Stimulated activated CD8-positive, alpha-beta memory T cell treated with anti-CD3 and anti-CD28 coated beads, Interleukin-15, amount 100 ng/mL, for 1 hour (primary cell): ENCODE measurements around the gene SYPL2.

ENCODE experiments used
- DNase-seq: peaks from one replicate; pipeline ENCODE4 v3.0.0-alpha.2; 2020; ENCODE audit warnings: low read depth

The SYPL2 gene

DNA sequence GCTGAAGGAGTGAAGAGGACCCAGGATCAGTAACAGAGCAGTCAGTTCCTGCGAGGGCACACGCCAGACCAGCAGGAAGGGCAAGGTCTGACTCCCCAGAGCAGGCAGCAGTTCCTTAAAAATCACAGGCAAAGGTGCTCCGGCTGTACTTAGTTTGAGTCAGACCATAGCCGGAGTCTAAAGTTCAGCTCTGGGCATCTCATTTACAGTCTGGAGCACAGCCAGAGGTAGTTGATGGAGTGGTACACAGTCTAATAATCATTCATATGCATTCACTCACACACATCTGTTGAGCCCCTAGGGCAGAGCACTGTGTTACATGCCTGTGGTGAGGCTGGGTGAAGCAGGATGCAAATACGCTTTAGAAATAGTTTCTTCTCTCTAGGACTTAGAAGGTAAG, 50.5 kb downstream of the SYPL2 start:
- DNase-seq: no peak

DNA sequence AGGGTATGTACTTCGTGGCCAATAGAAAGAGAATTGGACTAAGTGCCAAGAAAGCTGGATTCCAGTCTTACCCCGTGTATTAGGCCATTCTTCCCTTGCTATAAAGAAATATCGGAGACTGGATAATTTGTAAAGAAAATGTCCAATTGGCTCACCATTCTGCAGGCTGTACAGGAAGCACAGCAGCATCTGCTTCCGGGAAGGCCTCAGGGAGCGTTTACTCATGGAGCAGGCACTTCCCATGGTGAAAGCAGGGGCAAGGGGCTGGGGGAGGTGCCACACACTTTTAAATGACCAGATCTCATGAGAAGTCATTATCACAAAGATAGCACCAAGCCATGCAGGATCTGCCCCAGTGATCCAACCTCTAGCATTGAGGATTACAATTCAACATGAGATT, 51.0 kb downstream of the SYPL2 start:
- no peak for DNase-seq

DNA sequence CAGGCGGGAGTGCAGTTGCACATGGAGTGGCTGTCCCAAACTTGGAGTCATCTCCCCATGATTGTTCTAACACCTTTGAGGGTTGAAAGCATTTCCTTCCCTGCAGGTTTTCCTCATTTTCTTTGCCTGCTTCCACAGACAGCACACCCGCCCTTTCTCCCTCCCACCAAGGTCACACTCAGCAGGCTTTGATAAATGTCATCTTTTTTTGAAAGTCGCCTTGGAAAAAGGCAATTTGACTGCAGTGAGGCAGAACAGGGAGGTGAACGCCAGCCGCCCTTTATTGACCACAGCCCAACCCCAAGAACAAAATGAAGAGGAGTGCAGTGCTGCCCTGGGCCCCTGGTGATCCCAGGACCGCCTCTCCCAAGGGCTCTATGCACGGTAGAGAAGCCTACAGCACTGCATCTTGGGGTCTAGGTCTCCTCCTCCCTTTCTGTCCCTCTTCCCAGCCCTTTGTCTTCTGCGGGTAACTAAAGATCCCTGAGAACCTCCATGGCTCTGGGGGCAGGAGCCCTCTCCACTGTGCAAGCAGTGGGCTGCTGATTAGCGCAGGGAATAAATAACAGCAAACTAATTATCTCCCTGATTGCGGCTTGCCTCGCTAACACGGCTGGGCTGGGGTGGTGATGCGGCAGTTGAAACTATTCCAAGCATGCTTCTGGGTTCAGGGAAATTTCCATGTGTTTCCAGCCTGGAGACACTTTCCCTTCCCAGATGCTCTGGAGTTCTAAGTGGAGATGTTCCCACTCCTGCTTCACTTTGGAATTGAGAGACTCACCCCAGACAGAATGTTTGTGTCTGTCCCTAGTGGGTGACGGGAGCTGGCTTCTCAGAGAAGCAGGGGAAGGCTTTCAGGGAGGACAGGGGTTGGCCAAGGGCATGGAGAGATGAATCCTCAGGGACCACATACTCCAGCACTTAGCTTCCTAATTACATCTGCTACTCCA, 54.9 kb downstream of the SYPL2 start:
- no peak for DNase-seq

DNA sequence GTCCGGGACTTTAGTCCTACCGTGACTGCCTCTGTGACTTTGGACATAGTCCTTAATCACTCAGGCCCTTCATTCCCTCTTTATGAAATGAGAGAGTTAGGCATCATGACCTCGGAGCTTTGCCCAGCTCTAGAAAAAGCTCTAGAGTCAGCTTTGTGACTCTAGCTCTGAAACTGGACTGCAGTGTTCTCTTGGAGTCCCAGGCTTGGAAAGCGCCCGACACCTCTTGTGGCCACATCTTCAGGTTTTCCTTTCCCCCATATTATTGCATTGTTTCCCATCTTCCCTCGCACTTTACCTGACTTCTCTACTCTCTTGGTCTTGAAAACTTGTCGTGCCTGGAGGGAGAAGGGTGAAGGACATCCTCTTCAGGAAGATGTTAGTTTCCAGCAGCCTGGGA, 55.7 kb downstream of the SYPL2 start:
- no peak for DNase-seq

DNA sequence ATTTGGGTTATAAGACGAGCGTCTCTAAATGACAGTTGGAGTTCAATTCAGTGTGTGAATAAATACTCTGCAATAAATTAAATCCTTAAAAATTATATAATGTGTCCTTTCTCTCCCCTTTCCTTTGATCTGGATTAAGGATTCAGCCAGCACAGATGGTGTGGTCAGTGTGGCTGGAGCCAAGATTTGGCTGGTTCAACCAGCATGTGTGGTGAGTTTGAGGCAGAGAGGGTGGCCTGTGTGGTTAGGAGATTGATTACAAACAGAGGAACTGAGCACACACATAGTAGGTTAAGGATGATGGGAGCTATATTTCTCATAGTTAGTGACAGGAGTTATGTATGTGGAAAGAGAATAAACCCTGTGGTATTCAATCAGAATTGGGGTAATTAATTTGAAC, 57.4 kb downstream of the SYPL2 start:
- DNase-seq: no peak

DNA sequence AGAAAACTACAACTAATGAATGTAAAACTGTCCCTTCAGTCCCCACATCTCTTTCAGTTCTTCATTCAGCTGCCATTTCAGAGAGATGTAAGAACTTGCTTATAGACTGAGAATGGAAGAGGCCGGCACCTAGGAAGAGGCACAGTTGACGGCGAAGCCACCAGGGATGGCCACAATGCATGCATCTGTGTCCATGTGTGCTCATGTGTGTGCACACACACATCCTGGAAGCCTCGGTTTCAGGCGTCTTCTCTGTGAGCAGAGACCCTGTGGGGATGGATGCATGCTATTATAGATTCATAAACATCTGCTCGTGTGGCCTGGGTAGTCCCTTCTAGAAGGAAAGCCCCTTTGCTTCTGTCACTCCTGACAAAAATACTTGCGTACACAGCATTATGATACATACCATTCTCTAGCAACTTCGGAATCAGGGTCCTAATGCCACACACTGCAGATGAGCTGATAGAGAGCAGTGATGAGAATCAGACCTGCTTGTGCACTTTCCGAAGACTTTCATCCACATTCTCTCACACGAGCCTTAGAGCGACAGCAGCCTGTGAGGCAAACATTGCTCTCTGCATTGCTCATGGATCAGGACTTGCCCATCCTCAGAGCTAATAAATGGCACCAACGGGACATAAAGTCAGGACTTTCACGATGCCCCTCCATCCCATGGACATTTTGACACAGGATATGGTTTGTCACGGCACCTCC, 60.9 kb downstream of the SYPL2 start:
- no peak for DNase-seq

DNA sequence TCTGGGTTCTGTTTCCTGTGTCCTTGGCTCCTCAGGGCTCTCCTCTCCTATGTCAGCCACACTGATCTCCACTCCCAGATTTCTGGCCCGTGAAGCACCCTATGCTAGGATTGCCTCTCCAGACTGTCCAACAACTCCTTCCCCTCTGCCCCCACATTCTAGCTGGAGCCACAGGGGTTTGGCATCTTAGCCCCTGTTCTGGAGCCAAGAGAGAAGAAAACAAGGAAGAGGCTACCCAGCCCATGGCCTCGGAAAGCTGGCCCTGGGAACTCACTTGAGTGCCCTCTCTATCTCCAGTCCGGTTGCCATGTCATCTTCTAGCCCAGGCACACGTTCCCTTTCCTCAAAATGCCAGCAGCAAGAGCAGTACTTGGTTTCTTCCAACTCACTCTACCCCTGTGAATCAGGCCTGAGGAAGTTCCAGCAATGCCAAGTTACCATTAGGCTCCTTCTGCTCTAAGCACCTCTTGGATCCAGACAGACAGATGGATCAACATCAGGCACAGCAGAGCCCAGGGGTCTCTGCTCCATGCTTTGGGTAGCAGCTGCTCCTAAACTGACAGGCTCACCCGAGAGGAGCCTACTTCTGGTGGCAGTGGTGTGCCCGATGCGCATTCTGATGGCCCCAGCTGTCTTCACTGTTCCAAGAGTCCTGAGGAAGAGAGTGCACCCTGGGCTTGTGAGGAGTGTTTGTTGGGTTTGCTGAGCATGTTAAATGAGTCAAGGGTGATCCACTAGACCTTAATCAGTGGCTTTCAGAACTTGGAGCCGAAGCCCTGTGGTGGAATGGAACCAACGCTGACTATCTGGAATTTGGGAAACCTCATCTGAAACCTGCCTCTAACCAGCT, 61.7 kb downstream of the SYPL2 start:
- DNase-seq: no peak

DNA sequence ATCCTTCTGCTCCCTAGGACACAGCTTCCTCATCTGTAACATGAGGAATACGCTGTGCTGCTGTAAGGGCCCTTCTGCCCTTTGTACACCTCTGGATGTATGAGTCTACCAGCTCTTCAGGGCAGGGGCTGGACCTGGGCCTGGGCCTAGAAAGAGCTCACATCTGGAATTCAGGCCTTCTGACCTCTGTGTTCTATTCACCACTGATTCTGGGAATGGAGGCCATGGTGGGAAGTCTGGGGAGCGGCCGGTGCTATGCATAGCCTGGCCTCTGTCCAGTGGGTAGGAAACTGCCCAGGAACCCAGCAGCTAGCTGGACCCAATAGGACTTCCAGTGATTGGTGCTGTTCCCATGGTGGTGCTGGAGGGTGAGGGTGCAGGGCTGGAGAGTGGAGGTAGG, 62.4 kb downstream of the SYPL2 start:
- no peak for DNase-seq

DNA sequence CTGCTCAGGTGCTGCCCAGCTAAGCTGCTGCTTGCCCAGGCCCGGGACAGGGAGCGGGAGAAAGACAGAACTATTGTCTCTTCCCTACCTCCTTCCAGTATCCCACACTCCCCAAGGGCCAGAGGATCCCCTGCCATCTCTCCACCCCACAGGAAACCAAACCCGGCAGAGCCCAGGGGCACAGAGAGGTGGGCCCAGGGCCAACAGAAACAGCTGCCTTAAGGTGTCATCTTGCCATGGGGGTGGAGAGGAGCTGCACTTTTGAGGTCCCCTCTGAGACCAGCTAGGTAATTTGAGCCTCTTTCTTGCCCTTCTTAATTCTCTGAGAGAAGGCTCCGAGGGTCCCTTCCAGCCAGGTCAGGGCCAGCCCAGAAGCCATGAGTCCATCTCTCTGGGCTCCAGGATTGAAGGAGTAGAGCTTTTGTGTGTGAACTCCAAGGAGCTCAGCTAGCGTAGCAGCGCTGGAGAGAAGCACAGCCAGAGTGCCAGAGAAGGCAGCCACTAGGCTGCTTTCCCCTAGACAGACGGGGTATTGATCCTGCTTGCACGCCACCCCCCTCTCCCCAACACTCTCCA, 63.6 kb downstream of the SYPL2 start:
- no peak for DNase-seq

DNA sequence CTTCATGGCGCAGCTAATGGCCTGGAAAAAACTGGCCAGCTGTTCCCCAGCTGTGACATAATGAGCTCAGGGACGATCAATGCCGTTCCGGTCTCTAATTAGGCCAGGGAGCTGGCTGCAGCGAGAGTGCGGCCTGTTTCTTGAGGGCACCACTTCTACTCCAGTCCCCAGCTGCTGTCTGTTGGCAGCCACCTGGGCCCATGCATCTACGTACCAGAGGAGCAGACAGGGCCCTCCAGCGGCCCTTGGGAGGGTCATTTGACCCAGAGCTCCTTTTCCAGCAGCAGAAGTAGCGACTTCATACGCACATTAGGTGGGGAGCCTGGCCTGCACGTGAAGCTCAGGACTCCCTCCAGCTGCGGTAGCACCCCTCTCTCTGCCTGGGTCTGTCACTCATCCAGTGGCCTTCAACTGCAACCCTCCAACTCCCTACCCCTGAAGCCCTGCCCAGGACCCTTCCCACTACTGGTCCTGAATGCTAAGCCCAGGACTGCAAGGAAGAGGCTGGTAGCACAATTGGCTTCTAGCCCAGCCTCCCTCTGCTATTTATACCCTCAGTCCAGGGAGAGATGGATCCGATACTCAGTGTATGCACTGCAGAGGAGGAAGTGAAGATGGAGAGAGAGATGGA, 64.2 kb downstream of the SYPL2 start:
- DNase-seq: no peak

DNA sequence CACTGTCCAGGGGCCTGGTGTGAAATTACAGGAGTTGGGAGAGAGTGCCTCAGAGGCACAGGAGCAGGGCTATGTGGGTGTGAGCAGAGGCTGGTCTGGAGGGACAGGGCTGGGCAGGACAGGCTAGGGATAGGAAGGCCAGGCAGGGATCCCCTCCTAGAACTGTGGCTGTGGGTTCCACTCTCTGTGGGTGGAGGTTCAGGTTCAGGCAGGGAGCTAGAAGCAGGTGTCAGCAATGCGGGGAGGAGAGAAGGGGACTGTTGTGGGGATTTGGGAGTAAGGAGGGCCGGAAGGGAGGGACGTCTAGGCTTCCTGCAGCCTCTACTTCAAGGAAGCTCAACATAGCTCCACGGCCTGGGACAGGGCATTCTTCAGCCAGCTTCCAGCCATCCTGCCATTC, 65.0 kb downstream of the SYPL2 start:
- no peak for DNase-seq
